GM23338 (cell line): ENCODE results near the gene TPM2. TPM values are rescaled to one million over a fixed set of nuclear protein-coding genes. Genes with fewer than 3 reads are reported as not detected.
A peak's percentile ranks its signal among the peaks of the same experiment; 100 is the strongest.

Experiments used
- ATAC-seq: fragments of 200-7000 bp; cut with Tn5 transposase; 3 replicates; pipeline ENCODE4 v1.9.1; 2020
- DNase-seq: peaks from one replicate; pipeline ENCODE4 v3.0.0-alpha.2; 2015; ENCODE audit warnings: low spot score
- H2AFZ ChIP-seq: fragments of 200-600 bp; sonication (generic); 2 replicates; pipeline ENCODE4 v1.8.0; 2016; ENCODE audit warnings: antibody characterized with exemption, mild to moderate bottlenecking, moderate library complexity
- H3F3A ChIP-seq: fragments of 200-600 bp; sonication (generic); replicated peaks from 2 replicates; pipeline ENCODE4 v1.8.0; 2017; ENCODE audit warnings: antibody characterized with exemption, mixed run types, low read depth
- H3K27ac ChIP-seq: fragments of 200-600 bp; sonication (generic); 2 replicates; pipeline ENCODE4 v1.6.1; 2016; ENCODE audit warnings: low read depth
- H3K27me3 ChIP-seq: fragments of 200-600 bp; sonication (generic); 2 replicates; pipeline ENCODE4 v1.8.0; 2016; ENCODE audit warnings: mild to moderate bottlenecking, mixed run types, moderate library complexity; ENCODE audit not compliant: insufficient read depth
- H3K36me3 ChIP-seq: fragments of 200-600 bp; sonication (generic); 2 replicates; pipeline ENCODE4 v1.8.0; 2016; ENCODE audit warnings: mild to moderate bottlenecking; ENCODE audit not compliant: insufficient read depth
- H3K4me1 ChIP-seq: fragments of 200-600 bp; sonication (generic); 2 replicates; pipeline ENCODE4 v1.8.0; 2016; ENCODE audit warnings: mild to moderate bottlenecking, moderate library complexity; ENCODE audit not compliant: insufficient read depth
- H3K4me2 ChIP-seq: fragments of 200-600 bp; sonication (generic); 2 replicates; pipeline ENCODE4 v1.7.1; 2017; ENCODE audit warnings: mixed run types
- H3K4me3 ChIP-seq: fragments of 200-600 bp; sonication (generic); 2 replicates; pipeline ENCODE4 v1.6.1; 2016; ENCODE audit warnings: mixed run types
- H3K79me2 ChIP-seq: fragments of 200-600 bp; sonication (generic); replicated peaks from 2 replicates; pipeline ENCODE4 v1.8.0; 2017; ENCODE audit warnings: mild to moderate bottlenecking; ENCODE audit not compliant: insufficient read depth
- H3K9me2 ChIP-seq: fragments of 200-600 bp; sonication (generic); 2 replicates; pipeline ENCODE4 v1.8.0; 2017; ENCODE audit not compliant: insufficient read depth
- H4K20me1 ChIP-seq: fragments of 200-600 bp; sonication (generic); replicated peaks from 2 replicates; pipeline ENCODE4 v1.8.0; 2017; ENCODE audit warnings: mild to moderate bottlenecking; ENCODE audit not compliant: insufficient read depth
- H3K27ac Mint-ChIP-seq: 2 replicates; pipeline ENCODE4 v1.8.0; 2020; ENCODE audit warnings: inconsistent platforms, mild to moderate bottlenecking, moderate library complexity, mixed read lengths
- H3K27me3 Mint-ChIP-seq: 3 replicates; pipeline ENCODE4 v1.8.0; 2022; ENCODE audit warnings: low read depth, mild to moderate bottlenecking, moderate library complexity, mixed read lengths, inconsistent platforms; ENCODE audit not compliant: insufficient read depth, poor library complexity
- H3K36me3 Mint-ChIP-seq: 3 replicates; pipeline ENCODE4 v1.8.0; 2021; ENCODE audit warnings: low read depth, mild to moderate bottlenecking, inconsistent platforms, moderate library complexity, mixed read lengths
- H3K4me1 Mint-ChIP-seq: 3 replicates; pipeline ENCODE4 v1.8.0; 2020; ENCODE audit warnings: mild to moderate bottlenecking, inconsistent platforms, mixed read lengths
- H3K4me3 Mint-ChIP-seq: 3 replicates; pipeline ENCODE4 v1.8.0; 2021; ENCODE audit warnings: moderate library complexity, mild to moderate bottlenecking, inconsistent platforms, mixed read lengths
- H3K9me3 Mint-ChIP-seq: 3 replicates; pipeline ENCODE4 v1.8.0; 2020; ENCODE audit warnings: moderate library complexity, mild to moderate bottlenecking, inconsistent platforms, mixed read lengths
- CREB1 ChIP-seq: fragments of 250-450 bp; sonication (Bioruptor Pico); IDR thresholded peaks from 2 replicates; pipeline ENCODE4 v1.5.0; 2020; ENCODE audit warnings: low read depth, mild to moderate bottlenecking, moderate library complexity
- ETS1 ChIP-seq: IDR thresholded peaks from 2 replicates; pipeline ENCODE4 v1.6.1; 2016; ENCODE audit warnings: antibody characterized with exemption
- EZH2 ChIP-seq: fragments of 200-600 bp; sonication (generic); IDR thresholded peaks from one replicate; pipeline ENCODE4 v1.8.0; 2017; ENCODE audit warnings: antibody characterized with exemption, mild to moderate bottlenecking, low read depth; ENCODE audit not compliant: unreplicated experiment
- NANOG ChIP-seq: IDR thresholded peaks from 2 replicates; pipeline ENCODE4 v1.6.1; 2016; ENCODE audit warnings: antibody characterized with exemption, borderline replicate concordance
- POLR2AphosphoS5 ChIP-seq: IDR thresholded peaks from 2 replicates; pipeline ENCODE4 v1.6.1; 2016; ENCODE audit warnings: antibody characterized with exemption, low read depth
- REST ChIP-seq: IDR thresholded peaks from one replicate; pipeline ENCODE4 v1.6.1; 2018; ENCODE audit warnings: antibody characterized with exemption; ENCODE audit not compliant: unreplicated experiment
- STAT1 ChIP-seq: IDR thresholded peaks from one replicate; pipeline ENCODE4 v1.6.1; 2016; ENCODE audit warnings: antibody characterized with exemption; ENCODE audit not compliant: unreplicated experiment
- ZNF114 ChIP-seq: fragments of 250-450 bp; sonication (Bioruptor Pico); IDR thresholded peaks from 2 replicates; pipeline ENCODE4 v1.5.0; 2020; ENCODE audit warnings: mild to moderate bottlenecking, moderate library complexity
- ZNF331 ChIP-seq: fragments of 250-450 bp; sonication (Bioruptor Pico); IDR thresholded peaks from 2 replicates; pipeline ENCODE4 v1.5.0; 2020; ENCODE audit warnings: low read depth, mild to moderate bottlenecking, moderate library complexity
- polyA plus RNA-seq: library from polyadenylated mRNA; unstranded; fragments of >200 nt; fragmentation: Nextera tagmentation; extraction: Ambion mirVana; gene quantifications from 2 replicates; pipeline ENCODE4 v1.2.1, GENCODE V29; 2016
- total RNA-seq: library from RNA; depleted of rRNA; stranded (reverse); fragments of >200 nt; shearing (Covaris generic); gene quantifications from 2 replicates; pipeline ENCODE4 v1.2.3, GENCODE V29; 2014
- TF ChIP-seq, protein P1 (sequence below), 2 experiments: fragments of 200-600 bp in 1 of 2; sonication (generic) in 1 of 2; conservative IDR thresholded peaks; 2 replicates each; pipeline versions ENCODE4 v1.5.1 to v1.6.1; 2016 to 2017; ENCODE audit warnings: antibody characterized with exemption in 2 of 2, low read depth in 2 of 2, mild to moderate bottlenecking in 2 of 2, moderate library complexity in 1 of 2

The TPM2 gene
- total and polyA plus RNA-seq, 2 experiments from 2014 or later = 116 to 488 TPM

DNA sequence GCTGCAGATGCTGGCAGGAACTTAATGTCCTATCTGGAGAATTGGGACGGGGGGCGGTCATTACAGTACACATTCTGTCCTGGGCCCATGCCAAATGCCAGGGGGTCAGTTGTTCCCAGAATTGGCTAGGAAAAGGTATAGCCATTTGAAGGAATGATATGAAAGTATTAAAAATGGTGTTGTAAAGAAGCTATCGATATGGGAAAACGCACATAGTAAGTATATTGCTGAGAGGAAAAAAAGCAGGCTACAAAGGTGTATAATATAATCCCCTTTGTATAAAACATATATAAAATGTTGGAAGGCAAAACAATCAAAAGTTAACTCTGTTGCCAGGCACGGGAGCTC, 24.3 kb downstream of the TPM2 start (continued):
- no peak for TF ChIP-seq NANOG
- no peak for TF ChIP-seq ZNF331 (CRISPR knock-in tag)
- no peak for TF ChIP-seq EZH2
- TF ChIP-seq CREB1 (CRISPR knock-in tag) = no peak
- TF ChIP-seq REST = no peak
- TF ChIP-seq ZNF114 (CRISPR knock-in tag) = no peak
- no peak for TF ChIP-seq STAT1
- TF ChIP-seq POLR2AphosphoS5 = no peak

DNA sequence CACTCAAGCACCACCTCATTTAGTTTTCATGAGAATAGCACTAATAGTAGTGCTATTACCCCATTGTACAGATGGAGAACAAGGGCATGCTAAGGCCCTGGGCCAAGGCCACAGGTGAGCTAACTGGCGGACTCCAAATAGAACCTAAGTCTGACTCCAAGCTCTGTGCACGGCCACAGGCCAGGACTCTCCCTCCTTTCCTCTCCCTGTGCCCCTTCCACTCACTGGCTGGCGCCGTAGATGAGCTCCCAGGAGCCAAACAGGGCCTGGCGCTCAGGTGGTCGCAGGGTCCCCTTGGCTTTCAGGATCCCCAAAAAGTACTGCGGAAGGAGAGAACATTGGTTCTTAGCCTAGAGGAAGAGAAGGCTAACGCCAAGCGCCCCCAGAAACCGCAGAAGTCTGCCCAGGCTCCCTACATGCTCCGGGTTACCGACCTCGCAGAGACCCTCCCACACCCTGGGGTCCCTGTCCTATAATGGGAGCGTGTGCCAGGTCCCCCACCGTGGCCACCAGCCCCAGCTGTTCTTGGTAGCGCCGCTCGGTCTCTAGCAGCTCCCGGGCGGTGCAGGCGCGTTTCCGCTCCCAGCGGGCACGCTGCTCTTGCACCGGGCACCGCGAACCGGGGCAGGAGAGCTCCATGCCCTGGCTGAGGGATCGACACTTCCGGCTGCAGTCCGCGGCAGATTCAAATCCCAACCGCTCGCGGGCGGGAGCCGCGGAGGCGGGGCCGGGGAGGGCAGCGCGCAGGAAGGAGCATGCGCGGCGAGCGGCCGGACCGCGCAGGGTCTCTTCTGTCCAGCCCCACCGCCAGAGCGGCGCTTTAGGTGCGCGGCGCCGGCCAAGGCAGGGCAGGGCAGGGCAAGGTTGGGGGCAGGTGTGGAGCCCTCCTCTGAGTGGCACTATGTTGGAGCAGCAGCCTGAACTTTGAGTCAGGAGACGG, 24.9 kb downstream of the TPM2 start, which contains the start of gene ARHGEF39:
ARHGEF39 (minus strand) TSS at position 665 of the 940 bp plus-strand sequence; CDS start at position 639, 26 bp downstream.
- ATAC-seq = peak; percentile 97
- H3K36me3 Mint-ChIP-seq = peaks cover 35% of the 10 kb centered on the region
- DNase-seq = peak; percentile 97
- H3K4me3 Mint-ChIP-seq = peak within 1 kb of the TSS; percentile 81
- no peak for TF ChIP-seq ZNF331 (CRISPR knock-in tag)
- TF ChIP-seq ZNF114 (CRISPR knock-in tag) = no peak
- TF ChIP-seq, protein P1, sequence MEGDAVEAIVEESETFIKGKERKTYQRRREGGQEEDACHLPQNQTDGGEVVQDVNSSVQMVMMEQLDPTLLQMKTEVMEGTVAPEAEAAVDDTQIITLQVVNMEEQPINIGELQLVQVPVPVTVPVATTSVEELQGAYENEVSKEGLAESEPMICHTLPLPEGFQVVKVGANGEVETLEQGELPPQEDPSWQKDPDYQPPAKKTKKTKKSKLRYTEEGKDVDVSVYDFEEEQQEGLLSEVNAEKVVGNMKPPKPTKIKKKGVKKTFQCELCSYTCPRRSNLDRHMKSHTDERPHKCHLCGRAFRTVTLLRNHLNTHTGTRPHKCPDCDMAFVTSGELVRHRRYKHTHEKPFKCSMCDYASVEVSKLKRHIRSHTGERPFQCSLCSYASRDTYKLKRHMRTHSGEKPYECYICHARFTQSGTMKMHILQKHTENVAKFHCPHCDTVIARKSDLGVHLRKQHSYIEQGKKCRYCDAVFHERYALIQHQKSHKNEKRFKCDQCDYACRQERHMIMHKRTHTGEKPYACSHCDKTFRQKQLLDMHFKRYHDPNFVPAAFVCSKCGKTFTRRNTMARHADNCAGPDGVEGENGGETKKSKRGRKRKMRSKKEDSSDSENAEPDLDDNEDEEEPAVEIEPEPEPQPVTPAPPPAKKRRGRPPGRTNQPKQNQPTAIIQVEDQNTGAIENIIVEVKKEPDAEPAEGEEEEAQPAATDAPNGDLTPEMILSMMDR (conservative IDR thresholded peaks at IDR 0.05; ENCODE audit: low read depth in 2 of 2) = peak; percentile 34 to 79
- TF ChIP-seq POLR2AphosphoS5 = peak; percentile 97
- no peak for TF ChIP-seq STAT1
- TF ChIP-seq ETS1 = peak; percentile 69; the same call in 1 of the 2 replicates
- Histone ChIP-seq H3K9me2 (peaks cover 12% of the 10 kb centered on the region), H3K27ac (peak within 1 kb of the TSS; percentile 79; the same call in 1 of the 2 replicates), H3K4me2 (peak within 1 kb of the TSS; percentile 97), H3K36me3 (peaks cover 8% of the 10 kb centered on the region; the same call in 1 of the 2 replicates), H3K4me1 (peaks cover 15% of the 10 kb centered on the region), H2AFZ (peak within 1 kb of the TSS; percentile 97), H3K4me3 (peak within 1 kb of the TSS; percentile 90), H4K20me1 (no peaks in the 10 kb centered on the region), H3F3A (peaks cover 19% of the 10 kb centered on the region; the same call in 1 of the 2 replicates), H3K27me3 (no peaks in the 10 kb centered on the region), H3K79me2 (peaks cover 8% of the 10 kb centered on the region; the same call in 1 of the 2 replicates)
- H3K27me3 Mint-ChIP-seq = peaks cover 15% of the 10 kb centered on the region
- peaks cover 37% of the 10 kb centered on the region for H3K4me1 Mint-ChIP-seq
- H3K27ac Mint-ChIP-seq = peak within 1 kb of the TSS; percentile 75
- H3K9me3 Mint-ChIP-seq = no peaks in the 10 kb centered on the region; the same call in 2 of the 3 replicates
